Fibroblast of skin of abdomen (primary cell): ENCODE results near the gene TOX2.
A peak's percentile ranks its signal among the peaks of the same experiment; 100 is the strongest.

Experiments used
- DNase-seq: peaks from one replicate; pipeline ENCODE4 v3.0.0-alpha.2; 2013

TOX2 gene

DNA sequence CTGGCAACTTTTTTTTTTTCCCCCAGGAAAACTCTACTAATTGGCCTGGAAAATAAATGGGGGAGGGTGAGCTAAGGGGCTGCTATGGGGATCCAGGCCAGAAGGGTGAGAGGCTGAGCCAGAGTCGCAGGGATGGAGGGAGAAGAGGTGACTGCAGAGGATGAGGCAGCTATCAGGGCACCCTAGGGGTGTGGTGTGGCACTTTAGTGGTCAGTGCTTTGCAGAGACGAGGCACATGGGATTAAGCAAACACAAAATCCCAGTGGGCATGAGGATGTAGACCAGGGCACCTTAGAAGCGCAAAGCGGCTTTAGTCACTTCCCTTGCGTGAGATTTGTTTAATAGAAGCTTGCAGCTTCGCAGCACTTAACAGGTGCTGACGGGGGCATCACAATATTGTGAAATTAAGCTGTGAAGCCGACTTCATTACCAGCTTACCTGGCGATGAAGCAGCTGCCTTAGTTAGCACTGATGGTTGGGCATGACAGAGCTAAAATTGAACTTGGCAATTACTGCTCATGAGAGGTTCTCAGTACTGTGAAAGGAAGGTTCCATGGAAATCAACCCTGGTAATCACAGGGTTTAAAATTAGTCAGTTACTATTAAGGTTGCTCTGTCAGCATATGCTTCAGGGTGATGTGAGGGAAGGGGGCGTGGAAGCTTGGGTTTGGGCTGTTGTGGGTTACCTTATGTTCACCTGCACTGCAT, 26.0 kb downstream of the TOX2 start:
- DNase-seq = no peak

DNA sequence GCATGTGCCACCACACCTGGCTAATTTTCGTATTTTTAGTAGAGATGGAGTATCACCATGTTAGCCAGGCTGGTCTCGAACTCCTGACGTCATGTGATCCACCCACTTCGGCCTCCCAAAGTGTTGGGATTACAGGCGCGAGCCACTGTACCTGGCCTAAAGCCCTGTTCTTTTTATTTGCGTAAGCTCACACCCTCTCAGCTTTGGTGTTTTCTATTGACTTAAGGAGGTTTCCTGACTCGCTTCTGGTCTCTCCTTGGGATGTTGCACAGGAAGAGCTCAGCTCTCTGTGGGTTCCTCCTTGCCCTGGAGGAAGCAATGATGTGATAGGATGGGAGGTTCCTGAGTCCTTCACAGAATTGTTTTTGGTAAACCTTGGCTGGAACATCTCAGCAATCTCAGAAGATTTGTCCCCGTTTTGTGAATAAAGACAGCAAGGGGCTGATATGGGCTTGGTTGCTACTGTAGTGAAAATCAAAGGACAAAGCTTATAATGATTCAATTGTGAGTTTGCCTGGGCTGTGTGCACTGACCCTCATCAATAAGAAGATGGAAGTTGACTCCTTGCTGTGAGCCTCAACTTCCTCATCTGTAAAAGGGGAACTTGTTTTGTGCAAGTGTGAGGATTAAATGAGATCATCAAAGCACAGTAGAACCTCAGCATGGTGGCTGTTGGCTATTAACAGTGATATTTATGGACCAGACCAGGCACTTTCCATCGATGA, 27.0 kb downstream of the TOX2 start:
- DNase-seq = no peak

DNA sequence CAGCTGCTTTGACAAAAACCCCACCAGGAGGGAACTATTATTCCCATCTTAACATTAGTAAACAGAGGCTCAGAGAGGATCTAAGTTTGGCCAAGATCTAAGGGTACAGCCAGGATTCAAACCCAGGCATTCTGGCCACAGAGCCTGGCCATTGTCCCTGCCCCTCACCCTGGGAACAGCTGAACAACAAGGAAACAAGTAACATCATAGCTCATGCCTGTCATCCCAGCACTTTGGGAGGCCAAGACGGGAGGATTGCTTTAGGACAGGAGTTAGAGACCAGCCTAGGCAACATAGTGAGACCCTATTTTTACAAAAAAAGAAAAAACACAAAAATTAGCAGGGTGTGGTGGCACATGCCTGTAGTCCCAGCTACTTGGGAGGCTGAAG, 27.5 kb downstream of the TOX2 start:
- no peak for DNase-seq

DNA sequence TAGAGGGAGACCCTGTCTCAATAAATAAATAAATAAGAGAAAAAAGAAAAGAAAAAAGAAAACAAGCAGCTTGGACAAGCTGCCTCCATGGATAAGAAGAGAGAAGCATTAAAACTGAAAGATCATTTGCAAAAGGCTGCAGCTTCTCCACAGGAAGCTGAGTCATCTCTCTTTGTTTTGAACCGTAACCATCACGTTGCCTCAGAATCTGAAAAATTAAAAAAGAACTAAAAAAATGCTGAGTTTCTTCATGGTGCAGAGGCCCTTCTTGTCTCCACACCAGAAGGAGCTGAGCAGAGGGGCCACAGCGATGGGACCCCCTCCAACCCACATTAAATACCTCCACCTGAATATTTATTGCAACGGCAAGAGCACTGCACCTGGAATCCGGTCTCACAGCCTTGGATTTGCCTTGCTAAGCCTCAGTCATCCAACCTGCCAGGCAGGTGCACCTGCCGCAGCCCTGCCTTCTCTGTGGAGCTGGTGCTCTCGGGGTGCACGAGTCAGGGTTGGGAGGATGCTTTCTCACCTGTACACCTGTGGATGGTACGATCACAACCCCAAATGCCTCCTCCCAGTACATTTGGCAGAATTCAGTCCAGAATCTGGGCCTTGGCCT, 28.1 kb downstream of the TOX2 start:
- peak; percentile 70 for DNase-seq

DNA sequence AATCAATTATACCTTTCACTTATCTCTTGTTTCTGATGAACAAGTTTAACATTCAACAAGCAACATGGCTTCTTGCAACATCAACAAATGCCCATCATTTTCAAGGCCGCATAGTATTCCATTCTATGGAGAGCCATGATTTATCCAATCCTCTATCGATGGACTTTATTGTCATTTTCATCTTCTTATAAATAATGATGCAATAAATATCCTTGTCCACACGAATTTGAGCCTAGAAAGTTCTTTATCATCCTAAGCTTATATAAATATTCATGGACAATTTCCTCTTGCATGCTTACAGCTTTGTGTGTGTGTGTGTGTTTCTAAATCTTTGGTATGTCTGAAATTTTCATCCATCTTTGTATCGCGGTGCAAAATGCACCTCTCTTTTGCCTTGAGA, 29.1 kb downstream of the TOX2 start:
- no peak for DNase-seq

DNA sequence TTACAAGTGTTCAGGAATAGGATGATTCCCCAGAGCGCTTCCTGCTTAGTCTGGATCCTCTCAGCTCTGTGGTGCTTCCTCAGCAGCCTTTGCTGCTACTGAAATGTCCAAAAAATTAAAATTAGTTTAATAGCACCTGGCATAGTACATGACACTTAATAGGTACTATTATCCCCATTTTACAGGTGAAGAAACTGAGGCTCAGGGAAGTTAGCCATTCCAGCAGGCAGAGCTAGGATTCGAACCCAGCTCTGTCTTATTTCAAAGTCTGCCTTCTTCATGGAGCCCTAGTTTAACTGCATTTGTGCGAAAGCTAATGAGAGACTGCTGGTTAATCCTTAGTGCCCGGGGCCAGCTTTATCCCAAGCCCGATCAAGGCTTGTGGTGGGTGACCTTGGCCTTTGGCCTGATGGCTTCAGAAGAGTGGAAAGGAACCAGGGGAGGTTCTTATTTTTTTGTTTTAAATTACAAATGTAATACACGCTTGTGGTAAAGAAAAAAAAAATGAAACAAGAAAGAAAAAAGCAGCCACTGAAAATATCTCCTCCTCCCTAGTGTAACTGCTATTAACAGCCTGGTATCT, 30.1 kb downstream of the TOX2 start:
- DNase-seq = no peak

DNA sequence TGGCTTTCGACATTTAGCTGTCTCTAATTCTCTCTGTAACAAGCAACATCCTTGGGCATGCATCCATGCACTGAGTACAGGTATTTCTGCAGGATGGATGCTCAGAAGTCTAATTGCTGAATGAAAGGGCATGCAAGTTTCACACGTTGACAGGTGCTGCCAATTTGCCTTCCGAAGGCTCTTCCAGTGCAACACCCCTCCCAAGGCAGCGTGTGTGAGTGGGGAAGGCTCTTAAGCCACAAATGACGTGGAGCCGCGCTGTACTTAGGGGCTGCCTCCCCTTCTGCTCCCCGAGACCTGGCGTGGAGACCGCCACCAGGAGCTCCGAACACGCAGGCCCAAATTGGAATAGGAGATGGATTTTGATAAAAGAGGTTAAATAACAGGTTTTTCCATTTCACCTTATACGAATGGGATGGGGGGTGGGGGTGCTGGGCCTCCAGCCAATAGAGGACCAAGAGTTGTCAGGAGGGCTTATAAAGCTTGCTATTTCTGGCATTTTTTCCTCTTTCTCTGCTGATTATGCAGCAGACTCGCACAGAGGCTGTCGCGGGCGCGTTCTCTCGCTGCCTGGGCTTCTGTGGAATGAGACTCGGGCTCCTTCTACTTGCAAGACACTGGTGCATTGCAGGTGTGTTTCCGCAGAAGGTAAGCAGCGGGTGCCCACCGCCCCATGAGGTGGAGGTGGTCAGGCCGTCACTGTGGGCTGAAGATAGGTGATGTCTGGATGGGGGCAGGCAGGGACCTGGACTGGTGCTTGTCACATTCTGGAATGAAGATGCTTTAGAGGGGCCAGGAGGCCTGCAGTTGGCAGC, 30.9 kb downstream of the TOX2 start:
- DNase-seq = no peak

DNA sequence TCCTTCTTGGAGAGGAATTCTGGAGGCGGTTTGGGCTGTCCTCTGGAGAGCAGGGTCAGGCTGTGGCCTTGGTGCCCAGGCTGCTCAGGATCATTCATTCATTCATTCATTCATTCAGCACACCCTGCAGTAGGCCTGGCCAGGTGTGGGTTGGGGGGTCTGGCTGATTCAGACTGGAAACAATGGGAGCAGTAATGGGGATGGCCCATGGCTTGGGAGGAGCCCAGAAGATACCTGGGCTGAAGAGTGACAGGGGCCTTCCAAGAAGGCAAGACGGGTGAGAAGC, 31.5 kb downstream of the TOX2 start:
- no peak for DNase-seq

DNA sequence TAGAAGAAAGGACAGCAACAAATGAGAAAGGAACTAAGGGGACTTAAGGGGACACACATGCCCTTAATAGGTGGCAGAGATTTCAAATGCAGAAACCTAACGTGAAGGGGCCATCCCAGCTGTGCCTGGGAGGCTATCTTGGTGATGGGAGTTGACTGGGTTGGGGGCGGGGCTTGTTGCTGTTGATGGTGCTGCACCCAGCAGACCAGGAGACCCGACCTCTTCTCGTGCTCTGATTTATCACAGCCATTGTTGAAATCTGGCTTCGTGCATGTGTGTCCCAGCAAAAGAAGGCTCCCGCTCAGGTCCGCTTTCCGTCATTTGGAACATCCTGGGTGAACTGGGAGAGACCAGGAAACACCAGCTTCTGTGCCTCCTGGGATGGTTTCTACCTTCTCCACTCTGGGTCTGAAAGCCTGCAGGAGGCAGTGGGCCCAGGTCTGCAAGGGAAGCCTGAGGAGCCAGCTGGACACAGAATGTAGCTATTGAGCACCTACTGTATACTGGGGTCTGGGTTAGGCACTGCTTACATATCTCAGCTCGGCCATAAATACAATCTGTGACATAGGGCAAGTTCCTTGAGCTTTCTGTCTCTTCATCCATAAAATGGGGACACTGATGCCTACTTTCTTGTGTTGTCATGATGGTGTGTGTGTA, 32.1 kb downstream of the TOX2 start:
- DNase-seq = no peak

DNA sequence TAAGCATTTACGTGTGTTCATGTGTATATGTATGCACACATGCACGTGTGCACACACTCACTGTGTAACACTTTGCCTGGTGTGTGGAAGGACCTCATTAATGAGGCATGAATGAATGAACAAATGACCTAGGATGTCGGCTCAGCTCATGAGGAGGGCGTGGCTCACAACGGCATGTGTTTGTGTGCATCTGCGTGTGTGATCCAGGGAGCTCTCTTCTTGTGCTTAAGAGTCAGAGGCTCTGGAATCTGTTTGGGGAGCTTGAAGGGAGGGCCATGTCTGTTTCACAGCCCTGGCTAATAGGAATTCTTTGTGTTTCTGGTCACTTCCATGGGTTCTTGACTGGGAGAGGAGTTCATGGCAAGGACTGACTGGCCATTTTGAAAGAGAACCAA, 32.7 kb downstream of the TOX2 start:
- peak; percentile 63 for DNase-seq

DNA sequence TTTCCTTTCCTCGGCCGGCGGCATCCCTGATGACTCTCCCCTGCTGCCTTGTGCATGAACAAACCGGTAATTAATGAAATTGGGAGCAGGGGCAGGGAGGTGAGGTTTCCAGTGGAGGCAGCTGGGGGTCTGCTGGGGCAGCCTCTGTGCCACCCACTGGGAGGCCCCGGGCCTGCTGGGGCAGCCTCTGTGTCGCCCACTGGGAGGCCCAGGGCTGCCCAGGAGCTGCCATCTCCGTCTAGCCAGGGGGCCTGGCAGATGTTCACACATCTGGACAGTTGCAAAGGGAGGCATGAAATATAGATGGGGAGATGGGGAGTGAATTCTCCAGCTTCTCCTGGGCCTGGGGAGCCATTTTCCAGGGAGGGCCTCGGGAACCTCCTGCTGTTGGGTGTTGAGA, 33.8 kb downstream of the TOX2 start:
- DNase-seq = no peak

DNA sequence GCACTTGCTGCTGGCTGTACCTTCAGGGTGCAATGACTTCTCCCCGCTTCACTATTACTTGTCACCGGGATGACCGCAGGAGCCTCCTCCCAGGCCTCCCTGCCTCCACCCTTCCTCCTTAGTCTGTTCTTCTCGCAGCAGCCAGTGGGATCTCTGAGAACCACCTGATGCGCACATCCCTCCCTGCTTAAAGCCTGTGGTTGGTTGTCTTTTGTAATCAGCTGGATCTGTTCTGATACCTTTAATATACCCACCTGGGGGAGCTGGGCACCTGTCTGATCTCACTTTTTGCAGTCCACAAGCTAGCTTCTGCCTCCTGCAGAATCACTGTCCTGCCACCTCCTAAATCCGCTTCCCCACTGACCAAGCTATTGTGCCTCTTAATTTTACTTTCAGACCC, 34.6 kb downstream of the TOX2 start:
- DNase-seq = no peak

DNA sequence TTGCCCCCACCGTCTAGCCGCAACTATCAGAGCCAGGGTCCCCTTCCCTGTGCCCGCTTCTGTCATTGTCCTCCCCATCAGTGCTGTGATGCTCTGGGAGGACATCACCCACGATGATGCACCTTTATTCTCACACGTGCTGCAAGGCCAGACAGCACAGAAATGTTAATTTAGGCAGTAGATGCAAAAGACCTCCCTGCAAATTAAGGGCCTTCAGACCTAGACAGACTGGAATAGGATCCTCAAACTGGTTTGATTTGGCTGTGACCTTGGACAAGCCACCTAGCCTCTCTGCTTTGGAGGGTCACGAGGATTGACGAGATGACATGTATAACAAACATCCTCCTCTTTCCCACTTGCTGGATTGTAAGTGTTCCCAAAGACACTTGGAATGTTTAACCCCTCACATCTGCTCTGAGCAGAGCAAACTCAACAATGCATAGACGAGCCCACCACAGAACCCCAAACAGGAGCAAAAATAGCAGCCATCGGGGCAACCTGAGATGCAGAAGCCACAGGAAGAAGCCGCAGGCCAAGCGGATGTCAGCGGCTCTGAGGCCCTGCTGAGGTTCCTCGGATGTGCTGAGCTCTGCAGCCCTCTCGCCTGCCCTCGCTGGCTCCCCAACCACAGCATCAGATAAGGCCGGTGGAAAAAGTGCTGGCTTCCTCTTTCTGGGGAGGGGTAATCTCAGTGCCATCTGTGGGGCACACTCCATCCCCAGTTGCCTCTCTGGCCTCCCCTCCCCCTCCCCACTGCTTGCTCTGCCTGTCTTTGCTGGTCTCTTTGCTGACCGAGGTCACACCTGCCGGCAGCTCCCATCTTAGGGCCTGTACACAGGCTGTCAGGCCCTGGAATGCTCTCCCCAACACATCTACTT, 35.3 kb downstream of the TOX2 start:
- no peak for DNase-seq

DNA sequence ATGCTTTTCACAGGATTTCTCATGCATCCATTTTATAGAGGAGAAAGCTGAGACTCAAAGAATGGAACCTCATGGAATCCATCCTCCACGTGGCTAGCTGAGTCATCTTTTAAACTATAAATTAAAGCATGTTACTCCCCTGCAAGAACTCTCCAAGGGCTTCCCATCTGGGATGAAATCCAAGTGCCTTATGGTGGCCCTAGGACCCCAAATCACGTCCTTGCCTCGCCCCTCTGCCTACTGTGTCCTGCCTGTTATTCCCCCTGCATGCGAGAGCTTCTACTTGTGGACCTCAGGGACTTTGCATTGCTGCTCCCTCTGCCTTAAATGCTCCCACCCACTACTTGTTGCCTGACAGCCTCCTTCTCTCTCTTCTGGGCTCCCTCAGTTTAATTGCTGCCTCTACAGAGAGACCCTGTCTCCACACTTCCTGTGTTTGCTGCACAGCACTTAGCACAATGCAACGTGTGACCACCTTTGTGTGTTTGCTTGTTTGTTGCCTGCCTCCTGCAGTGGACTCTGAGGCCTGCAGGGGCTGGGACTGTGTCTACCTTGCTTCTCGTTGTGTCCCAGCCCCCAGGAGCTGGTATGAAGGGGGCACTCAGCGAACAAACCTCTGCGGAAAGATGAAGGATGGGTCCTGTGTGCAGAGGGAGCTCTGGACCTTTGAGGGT, 39.4 kb downstream of the TOX2 start:
- DNase-seq = peak; percentile 55

DNA sequence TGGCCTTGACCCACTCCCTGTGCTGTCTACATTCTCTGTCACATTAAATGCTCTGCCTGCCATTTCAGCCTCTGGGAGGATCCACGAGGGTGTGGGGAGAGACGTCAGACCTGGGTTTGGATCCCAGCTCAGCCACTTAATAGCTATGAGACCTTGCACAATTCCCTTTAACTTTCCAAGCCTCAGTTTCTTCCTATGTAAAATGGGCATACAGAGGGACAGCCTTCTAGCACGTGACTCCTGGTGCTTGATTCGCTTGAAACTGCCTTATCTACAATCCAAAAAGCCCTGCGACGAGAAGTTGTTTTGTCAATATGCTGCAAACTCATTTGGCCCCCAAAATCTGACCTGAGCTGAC, 40.0 kb downstream of the TOX2 start:
- no peak for DNase-seq

DNA sequence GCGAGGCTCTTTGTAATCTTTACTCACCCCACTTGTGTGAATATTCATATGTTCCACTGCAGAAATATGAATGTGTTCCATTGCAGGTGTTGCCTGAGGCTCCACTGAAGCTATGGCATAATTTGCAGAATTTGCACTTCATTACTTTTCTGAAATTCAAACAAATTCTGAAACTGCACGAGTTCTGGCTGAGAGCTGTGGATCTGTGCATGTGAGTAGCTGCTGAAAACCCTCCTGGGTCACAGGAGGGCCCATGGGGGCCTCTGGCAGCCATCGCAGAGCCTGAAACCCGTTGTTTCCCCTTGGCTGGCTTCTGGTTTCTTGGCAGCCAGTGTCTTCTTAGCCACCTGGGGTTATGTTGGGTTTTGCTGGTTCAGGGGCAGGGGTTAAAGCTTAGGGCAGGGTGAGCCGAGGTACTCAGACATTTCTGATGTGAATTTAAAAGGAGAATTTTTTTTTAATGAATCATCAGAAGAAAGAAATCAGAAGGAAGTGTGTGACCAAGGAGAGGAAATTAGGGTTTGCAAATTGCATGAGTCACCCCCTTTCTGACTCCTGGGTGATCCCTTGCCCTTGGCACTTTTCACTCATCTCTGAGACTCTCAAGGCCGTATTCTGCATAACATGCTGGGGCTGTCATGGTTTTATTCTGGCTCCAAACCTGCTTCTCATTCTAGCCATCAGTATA, 40.6 kb downstream of the TOX2 start:
- DNase-seq = peak; percentile 97

DNA sequence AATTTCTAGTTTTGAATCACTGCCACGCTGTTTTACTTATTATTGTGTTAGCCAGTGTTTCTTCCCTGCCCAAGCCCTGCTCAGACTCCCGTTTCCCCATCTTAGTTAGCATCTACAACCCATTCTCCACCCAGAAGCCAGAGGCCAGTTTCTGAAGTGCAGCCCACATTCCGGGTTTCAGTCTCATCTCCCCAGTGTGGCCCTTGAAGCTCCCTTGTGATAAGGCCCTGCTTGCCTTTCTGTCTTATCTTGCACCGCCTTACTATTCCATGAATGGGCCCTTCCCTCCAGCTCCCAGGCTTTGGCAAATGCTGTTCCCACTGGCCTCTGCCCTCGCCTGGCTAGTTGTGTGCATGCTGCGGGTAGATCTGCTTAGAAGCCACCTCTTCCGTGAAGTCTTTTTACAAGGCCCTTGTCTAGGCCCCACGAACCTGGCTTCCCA, 41.1 kb downstream of the TOX2 start:
- no peak for DNase-seq

DNA sequence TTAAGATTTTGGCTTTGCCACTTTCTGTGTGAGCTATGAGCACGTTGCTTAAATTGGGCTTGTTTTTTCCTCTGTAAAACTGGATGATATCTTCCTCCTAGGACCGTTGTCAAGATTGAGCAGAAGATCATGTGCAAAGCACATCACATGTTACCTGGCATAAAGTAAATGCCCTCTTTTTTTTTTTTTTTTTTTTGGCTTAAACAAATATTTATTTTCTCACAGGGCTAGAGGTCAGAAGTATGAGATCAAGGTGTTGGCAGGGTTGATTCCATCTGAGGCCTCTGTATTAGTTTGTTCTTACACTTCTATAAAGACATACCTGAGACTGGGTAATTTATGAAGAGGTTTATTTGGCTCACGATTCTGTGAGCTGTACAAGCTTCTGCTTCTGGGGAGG, 42.7 kb downstream of the TOX2 start:
- DNase-seq = no peak

DNA sequence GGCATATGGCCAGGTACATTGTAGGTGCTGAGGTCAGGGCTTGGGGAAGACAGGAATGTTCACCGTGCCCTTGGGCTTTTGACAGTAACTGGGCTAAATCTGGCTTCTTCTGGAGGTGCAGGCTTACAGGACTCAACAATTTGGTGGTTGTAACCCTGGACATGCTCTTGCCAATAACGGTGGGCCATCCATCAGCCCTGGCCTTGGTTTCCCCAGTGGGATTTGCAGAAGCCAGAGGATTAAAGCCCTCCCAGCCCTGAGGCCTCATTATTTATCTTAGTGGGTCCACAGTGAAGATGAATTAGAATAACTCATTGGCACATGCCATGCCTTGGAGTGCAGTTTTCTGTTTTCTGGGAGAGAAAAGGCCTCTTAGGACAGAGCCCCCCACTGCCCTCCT, 44.0 kb downstream of the TOX2 start:
- DNase-seq = no peak
